ENCODE data around the gene ADK.

DNA sequence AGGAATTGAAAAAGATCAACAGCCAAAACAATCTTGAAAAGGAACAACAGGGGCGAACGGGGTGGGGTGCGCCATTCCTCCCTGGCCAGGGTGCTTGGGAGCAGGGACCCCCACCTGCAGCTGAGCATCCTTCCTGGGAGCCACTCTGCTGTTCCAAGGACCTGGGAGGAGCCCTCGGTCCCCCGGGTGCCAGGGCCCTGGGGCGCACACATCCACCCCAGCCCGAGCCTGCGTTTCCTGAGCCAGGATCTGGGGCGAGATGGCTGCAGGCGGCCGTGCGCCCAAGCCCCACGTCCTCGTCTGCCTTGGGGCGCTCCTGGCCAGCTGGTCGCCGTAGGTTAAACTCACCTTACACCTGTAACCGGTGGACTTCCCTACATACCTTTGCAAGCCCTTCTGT is 11.0 kb upstream of the ADK start:
- TF ChIP-seq YY1 (IDR thresholded peaks at IDR 0.05; ENCODE audit: insufficient read depth, insufficient replicate concordance, low read depth, low read length) = no peak
- no peak for TF ChIP-seq EZH2 (conservative IDR thresholded peaks at IDR 0.05; ENCODE audit: low read depth, low read length)
- TF ChIP-seq, protein P1, sequence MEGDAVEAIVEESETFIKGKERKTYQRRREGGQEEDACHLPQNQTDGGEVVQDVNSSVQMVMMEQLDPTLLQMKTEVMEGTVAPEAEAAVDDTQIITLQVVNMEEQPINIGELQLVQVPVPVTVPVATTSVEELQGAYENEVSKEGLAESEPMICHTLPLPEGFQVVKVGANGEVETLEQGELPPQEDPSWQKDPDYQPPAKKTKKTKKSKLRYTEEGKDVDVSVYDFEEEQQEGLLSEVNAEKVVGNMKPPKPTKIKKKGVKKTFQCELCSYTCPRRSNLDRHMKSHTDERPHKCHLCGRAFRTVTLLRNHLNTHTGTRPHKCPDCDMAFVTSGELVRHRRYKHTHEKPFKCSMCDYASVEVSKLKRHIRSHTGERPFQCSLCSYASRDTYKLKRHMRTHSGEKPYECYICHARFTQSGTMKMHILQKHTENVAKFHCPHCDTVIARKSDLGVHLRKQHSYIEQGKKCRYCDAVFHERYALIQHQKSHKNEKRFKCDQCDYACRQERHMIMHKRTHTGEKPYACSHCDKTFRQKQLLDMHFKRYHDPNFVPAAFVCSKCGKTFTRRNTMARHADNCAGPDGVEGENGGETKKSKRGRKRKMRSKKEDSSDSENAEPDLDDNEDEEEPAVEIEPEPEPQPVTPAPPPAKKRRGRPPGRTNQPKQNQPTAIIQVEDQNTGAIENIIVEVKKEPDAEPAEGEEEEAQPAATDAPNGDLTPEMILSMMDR (CRISPR knock-in tag; IDR thresholded peaks at IDR 0.05) = no peak
- TF ChIP-seq SIN3A (IDR thresholded peaks at IDR 0.05; ENCODE audit: borderline replicate concordance, low read depth, low read length) = no peak
